AG04450 (cell line): ENCODE data around the gene SENP8. TPM values are rescaled to one million over a fixed set of nuclear protein-coding genes. Genes with fewer than 3 reads are reported as not detected.

Experiments used
- CTCF ChIA-PET: fragments of 300-600, 350-600 bp; formaldehyde crosslinking; extraction: SDS; loops from one replicate; lab custom pipeline; 2022; ENCODE audit warnings: antibody characterized with exemption, inconsistent platforms; lab: Charles Lee
- POLR2A ChIA-PET: fragments of 350-600 bp; formaldehyde crosslinking; extraction: SDS; loops from one replicate; lab custom pipeline; 2021; ENCODE audit warnings: antibody characterized with exemption, inconsistent platforms; lab: Yijun Ruan, JAX
- DNase-seq: peaks from one replicate; pipeline ENCODE4 v3.0.0-alpha.2; 2011; ENCODE audit warnings: low read depth, low spot score
- H3K27ac ChIP-seq: one replicate; pipeline ENCODE4 v1.5.1; 2012; ENCODE audit warnings: low read depth, low read length, control low read depth
- H3K27me3 ChIP-seq: one replicate; pipeline ENCODE4 v1.6.0; 2012; ENCODE audit warnings: low read length; ENCODE audit not compliant: control insufficient read depth, insufficient read depth
- H3K4me3 ChIP-seq: 2 replicates; pipeline ENCODE4 v1.5.1; 2011; ENCODE audit warnings: mild to moderate bottlenecking, low read depth, low read length, control low read depth
- H3K9me3 ChIP-seq: 2 replicates; pipeline ENCODE4 v1.5.1; 2012; ENCODE audit warnings: low read length; ENCODE audit not compliant: control insufficient read depth, insufficient read depth
- CTCF ChIP-seq: IDR thresholded peaks from 2 replicates; pipeline ENCODE4 v1.5.1; 2011; ENCODE audit warnings: low read depth, low read length, control low read depth, inconsistent platforms
- polyA plus RNA-seq: library from polyadenylated mRNA; depleted of rRNA; stranded (reverse); fragments of >200 nt; gene quantifications from 2 replicates; pipeline ENCODE4 v1.2.3, GENCODE V29; 2011

Gene SENP8
- polyA plus RNA-seq, 1 experiment, result 5.3 TPM

DNA sequence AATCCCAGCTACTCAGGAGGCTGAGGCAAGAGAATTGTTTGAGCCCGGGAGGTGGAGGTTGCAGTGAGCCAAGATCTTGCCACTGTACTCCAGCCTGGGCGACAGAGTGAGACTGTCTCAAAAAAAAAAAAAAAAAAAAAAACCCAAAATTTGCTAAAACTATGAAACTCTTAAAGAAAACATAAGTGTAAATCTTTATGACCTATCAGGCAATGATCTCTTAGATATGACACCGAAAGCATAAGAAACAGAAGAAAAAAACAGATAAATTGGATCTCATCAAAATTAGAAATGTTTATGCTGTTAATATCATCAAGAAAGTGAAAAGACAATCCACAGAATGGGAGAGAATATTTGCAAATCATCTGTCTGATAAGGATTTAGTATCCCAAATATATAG, 64.0 kb downstream of the SENP8 start:
- peaks cover 28% of the 10 kb centered on the region for H3K27me3 ChIP-seq
- no peak overlapping the region for H3K4me3 ChIP-seq
- no peaks in the 10 kb centered on the region; the same call in 1 of the 2 replicates for H3K9me3 ChIP-seq
- ChIA-PET POLR2A (no interaction called here), CTCF (interaction anchor here (0.5 to 2.3 kb wide), 2 partner anchors 26 to 46 kb away, joined by 5 to 6 read pairs; no protein-coding TSS in a partner anchor)
- no peak for TF ChIP-seq CTCF
- no peak overlapping the region for H3K27ac ChIP-seq
- no peak for DNase-seq

- no peaks in the 10 kb centered on the region; the same call in 1 of the 2 replicates for H3K9me3 ChIP-seq
- no peak overlapping the region for H3K27ac ChIP-seq
- no peak for TF ChIP-seq CTCF
- H3K4me3 ChIP-seq, result no peak overlapping the region
- no peak for DNase-seq
- CTCF ChIA-PET, result interaction anchor here (2.3 kb wide), 1 partner anchor 26 kb away, joined by 6 read pairs; no protein-coding TSS in a partner anchor
- H3K27me3 ChIP-seq, result peaks cover 31% of the 10 kb centered on the region
- POLR2A ChIA-PET, result no interaction called here
Observed at GRCh38 chr15:72182673-72183072, 64.5 kb downstream of the SENP8 start.

GRCh38 chr15:72183781-72184164, 65.6 kb downstream of the SENP8 start:
- CTCF ChIA-PET, result no interaction called here
- Histone ChIP-seq H3K9me3 (no peaks in the 10 kb centered on the region; the same call in 1 of the 2 replicates), H3K27ac (no peak overlapping the region), H3K4me3 (0 out of 2 replicates have a peak overlapping the region, but pooled peaks have one; percentile 20), H3K27me3 (peaks cover 34% of the 10 kb centered on the region)
- no peak for TF ChIP-seq CTCF
- POLR2A ChIA-PET, result no interaction called here
- no peak for DNase-seq

GRCh38 chr15:72184165-72184811, 66.1 kb downstream of the SENP8 start:
- POLR2A ChIA-PET, result interaction anchor here (0.6 kb wide), 1 partner anchor 26 kb away, joined by 5 read pairs; no protein-coding TSS in a partner anchor
- H3K27me3 ChIP-seq, result peaks cover 32% of the 10 kb centered on the region
- peak overlapping the region; percentile 20; the same call in 1 of the 2 replicates for H3K4me3 ChIP-seq
- TF ChIP-seq CTCF, result no peak
- DNase-seq, result no peak
- no peak overlapping the region for H3K27ac ChIP-seq
- CTCF ChIA-PET, result no interaction called here
- H3K9me3 ChIP-seq, result no peaks in the 10 kb centered on the region; the same call in 1 of the 2 replicates

DNA sequence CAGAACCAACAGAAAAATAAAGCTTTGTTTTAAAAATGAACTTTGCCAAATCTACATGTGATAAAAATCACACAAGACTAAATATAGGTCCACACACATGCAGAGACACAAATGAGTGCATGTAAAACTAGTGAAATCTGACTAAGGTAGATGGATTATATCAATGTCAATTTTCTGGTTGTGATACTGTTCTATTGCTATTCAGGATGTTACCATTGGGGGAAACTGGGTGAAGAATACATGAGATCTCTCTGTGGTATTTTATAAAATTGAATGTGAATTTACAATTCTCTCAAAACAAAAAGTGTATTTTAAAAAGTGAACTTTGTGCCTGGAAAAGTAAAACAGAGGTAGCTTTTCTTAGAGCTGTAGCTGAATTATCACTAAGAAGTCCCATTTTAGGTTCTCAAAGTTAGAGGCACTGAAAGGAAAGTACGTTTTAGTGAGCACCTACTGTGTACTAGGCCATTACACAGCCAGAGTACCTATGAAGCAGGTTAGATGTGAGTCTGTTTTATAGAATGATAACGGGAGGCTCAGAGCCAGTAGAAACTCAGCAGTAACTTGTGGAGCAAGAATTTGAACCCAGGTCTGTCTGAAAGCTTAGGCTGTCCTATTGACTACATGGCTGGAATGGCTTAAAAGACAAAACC, 71.2 kb downstream of the SENP8 start:
- DNase-seq, result no peak
- POLR2A ChIA-PET, result no interaction called here
- CTCF ChIA-PET, result no interaction called here

More for the DNA sequence above, 71.2 kb downstream of the SENP8 start:
- no peak overlapping the region for H3K4me3 ChIP-seq
- TF ChIP-seq CTCF, result no peak
- H3K27ac ChIP-seq, result no peak overlapping the region
- H3K27me3 ChIP-seq, result peaks cover 22% of the 10 kb centered on the region
- H3K9me3 ChIP-seq, result no peaks in the 10 kb centered on the region; the same call in 1 of the 2 replicates
